ENCODE measurements around the gene SRD5A2. TPM values are rescaled to one million over a fixed set of nuclear protein-coding genes. Genes with fewer than 3 reads are reported as not detected.

The SRD5A2 gene
- total and polyA plus RNA-seq, 2 of the 4 experiments (the other 2 are of a cell fraction), result not detected

DNA sequence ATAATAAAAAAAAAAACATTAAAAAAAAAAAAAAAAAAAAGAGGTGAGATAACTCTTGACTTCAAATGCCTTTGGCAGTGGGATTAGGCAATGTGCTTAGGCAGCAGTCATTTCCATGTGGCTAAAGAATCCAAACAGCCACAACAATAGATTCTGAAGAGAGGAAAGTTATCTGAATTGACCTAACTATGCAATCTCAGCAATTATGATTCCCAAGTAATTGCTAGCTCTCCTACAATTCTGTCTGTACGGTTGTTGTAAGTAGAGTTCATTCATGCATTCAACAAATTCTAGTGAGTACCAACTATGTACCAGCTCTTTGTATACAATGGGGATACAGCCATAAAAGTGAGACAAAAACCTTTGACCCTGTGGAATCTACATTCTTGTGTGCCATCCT is 3.6 kb downstream of the SRD5A2 start:
- dilution Hi-C loops (cut with HindIII; ENCODE audit: low sequenced_read_pairs, unreplicated experiment), result no loop called here
- POLR2A ChIA-PET (ENCODE audit: unreplicated experiment), result no interaction called here
- ATAC-seq (ENCODE audit: low read depth), result no peak
- DNase-seq, result no peak
- Histone ChIP-seq H3K4me1 (ENCODE audit: control insufficient read depth, insufficient read depth, low read length) (no peaks in the 10 kb centered on the region), H2AFZ (replicated peaks; ENCODE audit: low read length, poor library complexity) (no peak overlapping the region), H3K27me3 (ENCODE audit: control insufficient read depth, insufficient read depth, low read length) (peaks cover 15% of the 10 kb centered on the region), H3K4ac (ENCODE audit: low read depth, low read length) (no peak overlapping the region), H2BK15ac (ENCODE audit: low read depth, low read length) (no peak overlapping the region), H2BK20ac (ENCODE audit: low read depth, low read length) (no peak overlapping the region), H3K79me1 (ENCODE audit: low read depth in 1 of 2, low read length in 2 of 2) (no peaks in the 10 kb centered on the region), H3K9me3 (ENCODE audit: control insufficient read depth, insufficient read depth, low read length) (no peaks in the 10 kb centered on the region), H3K9me1 (ENCODE audit: insufficient read depth, low read length) (no peaks in the 10 kb centered on the region), H3K36me3 (ENCODE audit: control insufficient read depth, insufficient read depth, low read length) (no peaks in the 10 kb centered on the region), H2BK120ac (ENCODE audit: low read depth, low read length) (no peak overlapping the region), H3K18ac (ENCODE audit: low read depth, low read length) (no peak overlapping the region), H3K4me3 (ENCODE audit: insufficient read depth, low read depth, low read length) (no peak overlapping the region), H2BK5ac (ENCODE audit: low read depth, low read length, poor library complexity, severe bottlenecking) (no peak overlapping the region), H3K14ac (replicated peaks; ENCODE audit: low read depth, low read length) (no peak overlapping the region), H3K4me2 (ENCODE audit: low read depth, low read length) (no peak overlapping the region), H2AK9ac (replicated peaks; ENCODE audit: low read depth, low read length, poor library complexity) (no peak overlapping the region), H3K23ac (ENCODE audit: low read depth, low read length) (no peak overlapping the region), H4K20me1 (ENCODE audit: insufficient read depth, low read length) (no peaks in the 10 kb centered on the region), H4K5ac (ENCODE audit: low read depth, low read length) (no peak overlapping the region), H2AK5ac (ENCODE audit: low read depth, low read length) (no peak overlapping the region), H4K8ac (ENCODE audit: low read depth in 2 of 2, low read length in 2 of 2) (no peak overlapping the region), H3K56ac (ENCODE audit: extremely low read depth, insufficient read depth, low read length) (no peak overlapping the region), H4K91ac (ENCODE audit: insufficient read depth, low read depth, low read length) (no peak overlapping the region), H3K9ac (ENCODE audit: low read depth, low read length) (no peak overlapping the region), H3K27ac (ENCODE audit: insufficient read depth, low read length) (no peak overlapping the region)
- TF ChIP-seq MAFK (IDR thresholded peaks at IDR 0.05; ENCODE audit: low read depth, low read length), result peak; percentile 26; the same call in 1 of the 2 replicates
- TF ChIP-seq, protein P1, sequence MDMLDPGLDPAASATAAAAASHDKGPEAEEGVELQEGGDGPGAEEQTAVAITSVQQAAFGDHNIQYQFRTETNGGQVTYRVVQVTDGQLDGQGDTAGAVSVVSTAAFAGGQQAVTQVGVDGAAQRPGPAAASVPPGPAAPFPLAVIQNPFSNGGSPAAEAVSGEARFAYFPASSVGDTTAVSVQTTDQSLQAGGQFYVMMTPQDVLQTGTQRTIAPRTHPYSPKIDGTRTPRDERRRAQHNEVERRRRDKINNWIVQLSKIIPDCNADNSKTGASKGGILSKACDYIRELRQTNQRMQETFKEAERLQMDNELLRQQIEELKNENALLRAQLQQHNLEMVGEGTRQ (IDR thresholded peaks at IDR 0.05; ENCODE audit: low read depth, low read length), result no peak
- in situ Hi-C loops (cut with MboI; ENCODE audit: low sequenced_read_pairs), result no loop called here
- WGBS, 2 experiments (ENCODE audit: extremely low coverage in 2 of 2, insufficient read length in 1 of 2), result no CpG with 5 or more reads among the region's 1 CpG
- intact Hi-C loops (cut with micrococcal nuclease), result no loop called here
- CTCF ChIA-PET, result no interaction called here
- no TSS peak for BruUV-seq (replicated peaks)
